ENCODE results near the gene TSPAN8. TPM values are rescaled to one million over a fixed set of nuclear protein-coding genes. Genes with fewer than 3 reads are reported as not detected.

Gene TSPAN8
- total RNA-seq, 1 experiment from 2014 or later: 0.37 TPM

DNA sequence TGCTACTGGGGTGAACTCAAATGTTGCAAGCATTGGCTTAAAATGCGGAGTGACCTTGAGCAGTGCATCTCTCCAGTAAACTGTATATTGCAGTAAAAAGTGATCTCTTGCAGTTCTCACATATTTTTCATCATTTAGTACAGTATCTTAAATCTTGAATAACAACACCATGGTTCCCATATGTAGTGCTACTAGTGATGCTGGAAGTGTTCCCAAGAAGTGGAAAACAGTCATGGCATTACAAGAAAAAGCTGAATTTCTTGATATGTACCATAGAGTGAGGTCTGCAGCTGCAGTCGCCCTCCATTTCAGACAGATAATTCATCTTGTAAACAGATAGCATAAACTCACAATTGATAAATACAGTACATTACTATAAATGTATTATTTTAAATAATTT lies 42.9 kb upstream of the TSPAN8 start (continued):
- TF ChIP-seq, protein P1, sequence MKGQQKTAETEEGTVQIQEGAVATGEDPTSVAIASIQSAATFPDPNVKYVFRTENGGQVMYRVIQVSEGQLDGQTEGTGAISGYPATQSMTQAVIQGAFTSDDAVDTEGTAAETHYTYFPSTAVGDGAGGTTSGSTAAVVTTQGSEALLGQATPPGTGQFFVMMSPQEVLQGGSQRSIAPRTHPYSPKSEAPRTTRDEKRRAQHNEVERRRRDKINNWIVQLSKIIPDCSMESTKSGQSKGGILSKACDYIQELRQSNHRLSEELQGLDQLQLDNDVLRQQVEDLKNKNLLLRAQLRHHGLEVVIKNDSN (CRISPR knock-in tag; IDR thresholded peaks at IDR 0.05): no peak

- CTCF ChIA-PET: interaction anchor here (0.6 kb wide), 1 partner anchor 1317 kb away, joined by 3 read pairs; no protein-coding TSS in a partner anchor
- Mint-ChIP-seq H3K9me3 (peaks cover 8% of the 10 kb centered on the region), H3K27me3 (ENCODE audit: low read depth) (no peaks in the 10 kb centered on the region), H3K4me1 (peaks cover 62% of the 10 kb centered on the region), H3K36me3 (peaks cover 7% of the 10 kb centered on the region), H3K4me3 (no peak overlapping the region), H3K27ac (no peak overlapping the region)
- no peak for TF ChIP-seq ZNF263 (CRISPR knock-in tag; IDR thresholded peaks at IDR 0.05; ENCODE audit: low read depth)
- TF ChIP-seq CBFB (CRISPR knock-in tag; IDR thresholded peaks at IDR 0.05; ENCODE audit: low read depth): no peak
- no peak for TF ChIP-seq ZNF138 (CRISPR knock-in tag; conservative IDR thresholded peaks at IDR 0.05)
- no peak for TF ChIP-seq E2F4 (CRISPR knock-in tag; IDR thresholded peaks at IDR 0.05; ENCODE audit: borderline replicate concordance, low read depth)
- no peak for TF ChIP-seq ZNF416 (CRISPR knock-in tag; IDR thresholded peaks at IDR 0.05)
- TF ChIP-seq ZNF425 (CRISPR knock-in tag; conservative IDR thresholded peaks at IDR 0.05): no peak
- no peak for TF ChIP-seq ZNF396 (CRISPR knock-in tag; IDR thresholded peaks at IDR 0.05; ENCODE audit: borderline replicate concordance)
- TF ChIP-seq SMAD4 (CRISPR knock-in tag; IDR thresholded peaks at IDR 0.05): no peak
- TF ChIP-seq, protein P2, sequence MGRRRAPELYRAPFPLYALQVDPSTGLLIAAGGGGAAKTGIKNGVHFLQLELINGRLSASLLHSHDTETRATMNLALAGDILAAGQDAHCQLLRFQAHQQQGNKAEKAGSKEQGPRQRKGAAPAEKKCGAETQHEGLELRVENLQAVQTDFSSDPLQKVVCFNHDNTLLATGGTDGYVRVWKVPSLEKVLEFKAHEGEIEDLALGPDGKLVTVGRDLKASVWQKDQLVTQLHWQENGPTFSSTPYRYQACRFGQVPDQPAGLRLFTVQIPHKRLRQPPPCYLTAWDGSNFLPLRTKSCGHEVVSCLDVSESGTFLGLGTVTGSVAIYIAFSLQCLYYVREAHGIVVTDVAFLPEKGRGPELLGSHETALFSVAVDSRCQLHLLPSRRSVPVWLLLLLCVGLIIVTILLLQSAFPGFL (CRISPR knock-in tag; IDR thresholded peaks at IDR 0.05; ENCODE audit: borderline replicate concordance): no peak
- no peak for TF ChIP-seq ZBTB43 (CRISPR knock-in tag; IDR thresholded peaks at IDR 0.05)
- no peak for TF ChIP-seq KAT7 (CRISPR knock-in tag; IDR thresholded peaks at IDR 0.05; ENCODE audit: borderline replicate concordance)
- TF ChIP-seq, protein P3, sequence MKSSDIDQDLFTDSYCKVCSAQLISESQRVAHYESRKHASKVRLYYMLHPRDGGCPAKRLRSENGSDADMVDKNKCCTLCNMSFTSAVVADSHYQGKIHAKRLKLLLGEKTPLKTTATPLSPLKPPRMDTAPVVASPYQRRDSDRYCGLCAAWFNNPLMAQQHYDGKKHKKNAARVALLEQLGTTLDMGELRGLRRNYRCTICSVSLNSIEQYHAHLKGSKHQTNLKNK (CRISPR knock-in tag; IDR thresholded peaks at IDR 0.05): no peak
- POLR2A ChIA-PET: no interaction called here
- ATAC-seq: no peak
- DNase-seq (ENCODE audit: low spot score): no peak
Observed at GRCh38 chr12:71197460-71197859, 39.7 kb upstream of the TSPAN8 start.

DNA sequence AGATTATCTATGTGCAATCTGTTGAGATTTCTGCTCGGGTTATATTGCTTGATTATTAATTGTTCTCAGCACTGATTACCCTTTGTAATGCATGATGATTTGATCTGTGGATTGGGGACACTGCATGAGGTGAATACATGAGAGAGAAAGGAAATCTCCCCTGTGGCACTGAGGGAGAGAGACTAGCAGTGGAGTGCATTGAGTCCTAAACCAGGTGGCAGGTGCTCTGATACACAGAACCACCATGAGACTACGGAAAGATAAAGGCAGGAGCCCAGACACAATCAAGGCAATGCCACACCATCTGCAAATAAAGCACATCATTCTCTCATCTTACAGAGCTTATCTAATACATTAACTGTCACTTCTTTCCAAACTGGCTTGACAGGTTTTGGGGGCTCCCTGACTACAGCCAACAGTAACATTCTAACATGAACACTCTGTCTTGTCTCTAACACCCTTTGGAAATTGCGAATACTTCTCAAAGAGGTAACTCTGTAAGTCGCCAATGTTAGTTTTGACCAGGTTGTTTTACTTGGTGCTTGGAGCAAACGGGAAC lies 37.6 kb upstream of the TSPAN8 start:
- H3K27ac Mint-ChIP-seq: peak overlapping the region; percentile 91; the same call in 1 of the 2 replicates
- H3K4me1 Mint-ChIP-seq: peaks cover 63% of the 10 kb centered on the region
- H3K27me3 Mint-ChIP-seq (ENCODE audit: low read depth): no peaks in the 10 kb centered on the region
- ChIA-PET POLR2A (no interaction called here), CTCF (no interaction called here)
- no peak for TF ChIP-seq JAZF1 (CRISPR knock-in tag; IDR thresholded peaks at IDR 0.05)
- TF ChIP-seq OVOL2 (CRISPR knock-in tag; IDR thresholded peaks at IDR 0.05; ENCODE audit: borderline replicate concordance): no peak
- TF ChIP-seq ZNF317 (CRISPR knock-in tag; IDR thresholded peaks at IDR 0.05; ENCODE audit: borderline replicate concordance, low read depth): no peak
- TF ChIP-seq, protein P4, sequence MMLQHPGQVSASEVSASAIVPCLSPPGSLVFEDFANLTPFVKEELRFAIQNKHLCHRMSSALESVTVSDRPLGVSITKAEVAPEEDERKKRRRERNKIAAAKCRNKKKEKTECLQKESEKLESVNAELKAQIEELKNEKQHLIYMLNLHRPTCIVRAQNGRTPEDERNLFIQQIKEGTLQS (CRISPR knock-in tag; conservative IDR thresholded peaks at IDR 0.05): no peak
- TF ChIP-seq AR (CRISPR knock-in tag; IDR thresholded peaks at IDR 0.05): no peak
- no peak for TF ChIP-seq ERG (CRISPR knock-in tag; IDR thresholded peaks at IDR 0.05)
- no peak for TF ChIP-seq MYBL2 (CRISPR knock-in tag; IDR thresholded peaks at IDR 0.05)
- ATAC-seq (peak; percentile 73), DNase-seq (ENCODE audit: low spot score) (no peak)
- no peaks in the 10 kb centered on the region for H3K36me3 Mint-ChIP-seq
- no peak overlapping the region for H3K4me3 Mint-ChIP-seq
- H3K9me3 Mint-ChIP-seq: no peaks in the 10 kb centered on the region

All from WTC11 (cell line).